ENCODE data around the gene MTUS2.

Gene MTUS2

GRCh38 chr13:29499506-29500165 is 679.5 kb downstream of the MTUS2 start:
- no peak for DNase-seq
- H3K4me3 ChIP-seq (ENCODE audit: insufficient read depth, low read depth, low read length, poor library complexity, severe bottlenecking) = no peak overlapping the region
- H3K27me3 ChIP-seq (replicated peaks; ENCODE audit: control insufficient read depth, insufficient read depth, low read length, poor library complexity, severe bottlenecking) = no peaks in the 10 kb centered on the region
- no peaks in the 10 kb centered on the region for H3K9me3 ChIP-seq (ENCODE audit: control insufficient read depth, low read length)
- no peak overlapping the region for H3K27ac ChIP-seq (ENCODE audit: insufficient read depth, low read length, poor library complexity, severe bottlenecking)
- H3K4me1 ChIP-seq (ENCODE audit: control insufficient read depth, insufficient read depth, low read length, poor library complexity, severe bottlenecking) = no peaks in the 10 kb centered on the region
- no peaks in the 10 kb centered on the region for H3K36me3 ChIP-seq (ENCODE audit: control insufficient read depth, insufficient read depth, low read length)

- H3K27me3 ChIP-seq (replicated peaks; ENCODE audit: control insufficient read depth, insufficient read depth, low read length, poor library complexity, severe bottlenecking) = no peaks in the 10 kb centered on the region
These were observed 680.2 kb downstream of the MTUS2 start for GRCh38 chr13:29500386-29500785.

GRCh38 chr13:29501674-29502073 is 681.5 kb downstream of the MTUS2 start:
- Histone ChIP-seq H3K4me1 (ENCODE audit: control insufficient read depth, insufficient read depth, low read length, poor library complexity, severe bottlenecking) (no peaks in the 10 kb centered on the region), H3K4me3 (ENCODE audit: insufficient read depth, low read depth, low read length, poor library complexity, severe bottlenecking) (no peak overlapping the region), H3K27me3 (replicated peaks; ENCODE audit: control insufficient read depth, insufficient read depth, low read length, poor library complexity, severe bottlenecking) (peaks cover 3% of the 10 kb centered on the region), H3K9me3 (ENCODE audit: control insufficient read depth, low read length) (no peaks in the 10 kb centered on the region), H3K36me3 (ENCODE audit: control insufficient read depth, insufficient read depth, low read length) (no peaks in the 10 kb centered on the region), H3K27ac (ENCODE audit: insufficient read depth, low read length, poor library complexity, severe bottlenecking) (no peak overlapping the region)
- DNase-seq = no peak

More at GRCh38 chr13:29500386-29500785, 680.2 kb downstream of the MTUS2 start:
- Histone ChIP-seq H3K4me3 (ENCODE audit: insufficient read depth, low read depth, low read length, poor library complexity, severe bottlenecking) (no peak overlapping the region), H3K27ac (ENCODE audit: insufficient read depth, low read length, poor library complexity, severe bottlenecking) (no peak overlapping the region), H3K9me3 (ENCODE audit: control insufficient read depth, low read length) (no peaks in the 10 kb centered on the region), H3K4me1 (ENCODE audit: control insufficient read depth, insufficient read depth, low read length, poor library complexity, severe bottlenecking) (no peaks in the 10 kb centered on the region), H3K36me3 (ENCODE audit: control insufficient read depth, insufficient read depth, low read length) (no peaks in the 10 kb centered on the region)
- no peak for DNase-seq

- DNase-seq = no peak
- Histone ChIP-seq H3K9me3 (ENCODE audit: control insufficient read depth, low read length) (no peaks in the 10 kb centered on the region), H3K27me3 (replicated peaks; ENCODE audit: control insufficient read depth, insufficient read depth, low read length, poor library complexity, severe bottlenecking) (peaks cover 3% of the 10 kb centered on the region), H3K4me1 (ENCODE audit: control insufficient read depth, insufficient read depth, low read length, poor library complexity, severe bottlenecking) (no peaks in the 10 kb centered on the region), H3K36me3 (ENCODE audit: control insufficient read depth, insufficient read depth, low read length) (no peaks in the 10 kb centered on the region), H3K27ac (ENCODE audit: insufficient read depth, low read length, poor library complexity, severe bottlenecking) (no peak overlapping the region), H3K4me3 (ENCODE audit: insufficient read depth, low read depth, low read length, poor library complexity, severe bottlenecking) (no peak overlapping the region)
These were observed 682.4 kb downstream of the MTUS2 start for GRCh38 chr13:29502391-29503008.

- Histone ChIP-seq H3K27me3 (replicated peaks; ENCODE audit: control insufficient read depth, insufficient read depth, low read length, poor library complexity, severe bottlenecking) (peaks cover 3% of the 10 kb centered on the region), H3K9me3 (ENCODE audit: control insufficient read depth, low read length) (no peaks in the 10 kb centered on the region), H3K4me3 (ENCODE audit: insufficient read depth, low read depth, low read length, poor library complexity, severe bottlenecking) (no peak overlapping the region), H3K36me3 (ENCODE audit: control insufficient read depth, insufficient read depth, low read length) (no peaks in the 10 kb centered on the region), H3K4me1 (ENCODE audit: control insufficient read depth, insufficient read depth, low read length, poor library complexity, severe bottlenecking) (no peaks in the 10 kb centered on the region), H3K27ac (ENCODE audit: insufficient read depth, low read length, poor library complexity, severe bottlenecking) (no peak overlapping the region)
- DNase-seq = no peak
These were observed 683.1 kb downstream of the MTUS2 start for GRCh38 chr13:29503041-29503837.

GRCh38 chr13:29504691-29505090 is 684.6 kb downstream of the MTUS2 start:
- no peaks in the 10 kb centered on the region for H3K9me3 ChIP-seq (ENCODE audit: control insufficient read depth, low read length)
- H3K4me3 ChIP-seq (ENCODE audit: insufficient read depth, low read depth, low read length, poor library complexity, severe bottlenecking) = no peak overlapping the region
- no peaks in the 10 kb centered on the region for H3K4me1 ChIP-seq (ENCODE audit: control insufficient read depth, insufficient read depth, low read length, poor library complexity, severe bottlenecking)
- no peaks in the 10 kb centered on the region for H3K36me3 ChIP-seq (ENCODE audit: control insufficient read depth, insufficient read depth, low read length)
- DNase-seq = no peak
- H3K27me3 ChIP-seq (replicated peaks; ENCODE audit: control insufficient read depth, insufficient read depth, low read length, poor library complexity, severe bottlenecking) = peaks cover 3% of the 10 kb centered on the region
- H3K27ac ChIP-seq (ENCODE audit: insufficient read depth, low read length, poor library complexity, severe bottlenecking) = no peak overlapping the region

- no peaks in the 10 kb centered on the region for H3K36me3 ChIP-seq (ENCODE audit: control insufficient read depth, insufficient read depth, low read length)
- no peak overlapping the region for H3K27ac ChIP-seq (ENCODE audit: insufficient read depth, low read length, poor library complexity, severe bottlenecking)
- H3K4me3 ChIP-seq (ENCODE audit: insufficient read depth, low read depth, low read length, poor library complexity, severe bottlenecking) = no peak overlapping the region
- DNase-seq = no peak
- no peaks in the 10 kb centered on the region for H3K4me1 ChIP-seq (ENCODE audit: control insufficient read depth, insufficient read depth, low read length, poor library complexity, severe bottlenecking)
- no peaks in the 10 kb centered on the region for H3K9me3 ChIP-seq (ENCODE audit: control insufficient read depth, low read length)
- H3K27me3 ChIP-seq (replicated peaks; ENCODE audit: control insufficient read depth, insufficient read depth, low read length, poor library complexity, severe bottlenecking) = peaks cover 3% of the 10 kb centered on the region
These were observed 685.4 kb downstream of the MTUS2 start for GRCh38 chr13:29505511-29505910.

GRCh38 chr13:29505950-29506349 is 685.8 kb downstream of the MTUS2 start:
- Histone ChIP-seq H3K36me3 (ENCODE audit: control insufficient read depth, insufficient read depth, low read length) (no peaks in the 10 kb centered on the region), H3K9me3 (ENCODE audit: control insufficient read depth, low read length) (no peaks in the 10 kb centered on the region), H3K27ac (ENCODE audit: insufficient read depth, low read length, poor library complexity, severe bottlenecking) (no peak overlapping the region), H3K27me3 (replicated peaks; ENCODE audit: control insufficient read depth, insufficient read depth, low read length, poor library complexity, severe bottlenecking) (peaks cover 3% of the 10 kb centered on the region), H3K4me1 (ENCODE audit: control insufficient read depth, insufficient read depth, low read length, poor library complexity, severe bottlenecking) (no peaks in the 10 kb centered on the region), H3K4me3 (ENCODE audit: insufficient read depth, low read depth, low read length, poor library complexity, severe bottlenecking) (no peak overlapping the region)
- DNase-seq = no peak

- H3K9me3 ChIP-seq (ENCODE audit: control insufficient read depth, low read length) = no peaks in the 10 kb centered on the region
- no peaks in the 10 kb centered on the region for H3K36me3 ChIP-seq (ENCODE audit: control insufficient read depth, insufficient read depth, low read length)
- H3K4me3 ChIP-seq (ENCODE audit: insufficient read depth, low read depth, low read length, poor library complexity, severe bottlenecking) = no peak overlapping the region
- DNase-seq = no peak
- no peaks in the 10 kb centered on the region for H3K4me1 ChIP-seq (ENCODE audit: control insufficient read depth, insufficient read depth, low read length, poor library complexity, severe bottlenecking)
- no peak overlapping the region for H3K27ac ChIP-seq (ENCODE audit: insufficient read depth, low read length, poor library complexity, severe bottlenecking)
- peaks cover 3% of the 10 kb centered on the region for H3K27me3 ChIP-seq (replicated peaks; ENCODE audit: control insufficient read depth, insufficient read depth, low read length, poor library complexity, severe bottlenecking)
These were observed 687.2 kb downstream of the MTUS2 start for GRCh38 chr13:29507356-29507755.
